Effector CD4-positive, alpha-beta T cell (primary cell): ENCODE results near the gene PSTK.

Experiments used
- DNase-seq: peaks from one replicate; pipeline ENCODE4 v3.0.0-alpha.2; 2020
- total RNA-seq: gene quantifications from one replicate; lab custom pipeline; 2026; lab: John Stamatoyannopoulos, UW

Gene PSTK, protein sequence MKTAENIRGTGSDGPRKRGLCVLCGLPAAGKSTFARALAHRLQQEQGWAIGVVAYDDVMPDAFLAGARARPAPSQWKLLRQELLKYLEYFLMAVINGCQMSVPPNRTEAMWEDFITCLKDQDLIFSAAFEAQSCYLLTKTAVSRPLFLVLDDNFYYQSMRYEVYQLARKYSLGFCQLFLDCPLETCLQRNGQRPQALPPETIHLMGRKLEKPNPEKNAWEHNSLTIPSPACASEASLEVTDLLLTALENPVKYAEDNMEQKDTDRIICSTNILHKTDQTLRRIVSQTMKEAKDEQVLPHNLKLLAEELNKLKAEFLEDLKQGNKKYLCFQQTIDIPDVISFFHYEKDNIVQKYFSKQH
- 10.5 reads per million, percentile 32 among the genes with 10 or more reads in this experiment for total RNA-seq

GRCh38 chr10:122980209-122981065, at the start of gene PSTK:
PSTK (plus strand) TSS chr10:122980401; CDS start chr10:122980480, 79 bp downstream.
- peak; percentile 82 for DNase-seq

- DNase-seq = no peak
Observed at GRCh38 chr10:122931088-122931906, 48.9 kb upstream of the PSTK start.

GRCh38 chr10:122939133-122939855, 40.9 kb upstream of the PSTK start:
- no peak for DNase-seq

DNA sequence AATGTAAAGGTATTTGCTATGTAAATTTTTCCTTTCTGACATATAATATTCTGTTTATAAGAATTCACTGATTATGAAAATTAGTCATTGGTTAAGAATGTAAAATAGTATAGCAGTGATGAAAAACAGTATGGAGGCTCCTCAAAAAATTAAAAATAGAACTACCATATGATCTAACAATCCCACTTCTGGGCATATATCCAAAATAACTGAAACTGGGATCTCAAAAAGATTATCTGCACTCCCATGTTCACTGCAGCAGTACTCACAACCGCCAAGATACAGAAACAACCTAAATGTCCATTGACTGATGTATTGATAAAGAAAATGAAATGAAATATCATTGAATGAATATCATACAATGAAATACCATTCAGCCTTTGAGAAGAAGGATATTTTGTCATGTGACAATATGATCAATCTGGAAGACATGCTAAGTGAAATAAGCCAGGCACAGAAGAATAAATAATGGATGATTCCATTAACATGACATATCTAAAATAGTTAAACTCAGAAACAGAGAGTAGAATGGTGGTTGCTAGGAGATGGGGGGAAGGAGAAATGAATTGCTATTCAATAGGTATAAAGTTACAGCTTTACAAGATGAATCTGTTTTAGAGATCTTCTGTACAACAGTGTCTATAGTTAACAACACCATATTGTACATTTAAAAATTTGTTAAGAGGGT, 40.2 kb upstream of the PSTK start:
- DNase-seq = no peak

DNA sequence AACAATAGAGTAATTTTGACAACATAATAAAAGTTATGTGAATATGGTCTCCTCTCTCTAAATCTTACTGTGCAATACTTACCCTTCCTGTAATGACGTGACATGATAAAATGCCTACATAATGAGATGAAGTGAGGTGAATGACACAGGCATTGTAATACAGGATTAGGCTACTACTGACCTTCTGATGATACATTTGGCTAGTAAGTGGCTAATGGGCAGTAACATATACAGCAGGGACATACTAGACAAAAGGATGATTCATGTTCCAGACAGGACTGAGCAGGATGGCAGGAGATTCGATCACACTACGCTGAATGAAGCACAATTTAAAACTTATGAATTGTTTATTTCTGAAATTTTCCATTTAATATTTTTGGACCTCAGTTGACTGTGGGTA, 30.9 kb upstream of the PSTK start:
- no peak for DNase-seq

DNA sequence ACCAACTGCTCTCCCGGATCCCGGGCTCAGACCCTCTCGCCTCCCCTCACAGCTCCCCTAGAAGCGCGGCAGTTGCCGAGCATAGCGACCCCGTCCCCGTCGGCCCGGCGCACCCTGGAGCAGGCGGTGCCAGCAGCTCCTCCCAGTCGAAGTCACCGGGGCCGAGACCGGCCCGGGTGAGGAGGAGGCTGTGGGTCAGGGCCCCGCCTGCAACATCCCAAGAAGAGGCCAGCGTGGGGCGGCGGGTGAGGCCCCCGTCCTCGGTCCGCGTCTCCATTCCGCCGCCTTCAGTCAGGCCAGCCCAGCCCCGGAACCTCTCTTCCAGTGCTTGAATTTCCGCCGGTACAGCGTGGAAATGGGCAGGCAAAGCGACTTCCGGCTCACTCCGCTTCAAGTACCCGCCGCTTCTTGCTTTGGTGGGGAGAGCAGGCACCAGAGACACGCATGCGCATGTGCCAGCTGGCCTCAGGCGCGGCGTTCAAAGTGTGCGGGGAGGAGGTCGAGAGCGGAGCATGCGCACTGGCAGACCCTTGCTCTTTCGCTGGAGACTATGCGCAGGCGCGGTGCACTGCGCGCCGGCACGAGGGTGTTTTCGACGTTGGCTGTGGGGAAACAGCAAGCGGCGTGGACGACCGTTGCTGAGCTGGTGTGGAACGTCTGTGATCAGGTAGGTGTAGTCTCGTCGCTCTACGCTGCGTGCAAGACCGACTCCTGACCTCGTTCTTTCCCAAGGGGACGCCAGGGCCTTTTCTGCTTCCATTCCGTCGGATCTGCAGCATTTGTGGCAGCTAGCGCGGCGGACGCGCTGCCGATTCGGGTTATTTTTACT, 26.1 kb upstream of the PSTK start, which contains the start of gene C10orf88:
TSS of gene C10orf88 (minus strand) at position 326 of the 829 bp plus-strand sequence. CDS start at position 277, 49 bp downstream.
- DNase-seq = peak; percentile 93

GRCh38 chr10:122954731-122955050, 25.5 kb upstream of the PSTK start:
- DNase-seq = peak; percentile 3

- no peak for DNase-seq
Observed at GRCh38 chr10:122955892-122956291, 24.3 kb upstream of the PSTK start.

DNA sequence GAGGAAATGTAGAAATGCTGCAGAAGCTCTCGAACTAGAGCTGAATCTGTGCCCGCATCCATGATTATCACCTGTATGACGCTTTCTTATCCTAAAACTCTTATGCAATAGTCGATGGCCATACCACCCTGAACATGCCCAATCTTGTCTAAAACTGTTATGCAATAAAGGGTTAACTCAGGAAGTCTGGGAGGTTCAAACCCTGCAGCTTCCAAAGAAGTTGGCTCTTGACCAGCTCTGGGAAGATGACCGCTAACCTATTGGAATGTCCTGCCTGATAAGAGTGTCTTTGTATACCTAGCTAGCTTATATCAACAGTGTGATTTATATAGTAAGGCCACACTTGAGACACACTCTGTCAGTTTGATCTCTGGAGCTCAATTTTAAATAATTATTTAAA, 22.7 kb upstream of the PSTK start:
- no peak for DNase-seq

GRCh38 chr10:122962405-122962804, 17.8 kb upstream of the PSTK start:
- DNase-seq = no peak

GRCh38 chr10:122966879-122967278, 13.3 kb upstream of the PSTK start:
- DNase-seq = no peak

DNA sequence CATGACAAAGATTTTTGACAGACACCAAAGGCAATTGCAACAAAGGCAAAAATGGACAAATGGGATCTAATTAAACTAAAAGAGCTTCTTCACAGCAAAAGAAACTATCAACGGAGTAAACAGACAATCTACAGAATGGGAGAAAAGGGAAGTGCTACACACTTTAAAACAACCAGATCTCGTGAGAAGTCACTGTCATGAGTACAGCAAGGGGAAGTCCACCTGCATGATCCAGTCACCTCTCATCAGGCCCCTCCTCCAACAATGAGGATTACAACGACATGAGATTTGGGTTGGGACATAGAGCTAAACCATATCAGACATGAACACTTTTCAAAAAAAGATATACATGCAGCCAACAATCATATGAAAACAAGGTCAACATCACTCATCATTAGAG, 11.5 kb upstream of the PSTK start:
- no peak for DNase-seq

GRCh38 chr10:122974023-122974422, 6.2 kb upstream of the PSTK start:
- DNase-seq = no peak

DNA sequence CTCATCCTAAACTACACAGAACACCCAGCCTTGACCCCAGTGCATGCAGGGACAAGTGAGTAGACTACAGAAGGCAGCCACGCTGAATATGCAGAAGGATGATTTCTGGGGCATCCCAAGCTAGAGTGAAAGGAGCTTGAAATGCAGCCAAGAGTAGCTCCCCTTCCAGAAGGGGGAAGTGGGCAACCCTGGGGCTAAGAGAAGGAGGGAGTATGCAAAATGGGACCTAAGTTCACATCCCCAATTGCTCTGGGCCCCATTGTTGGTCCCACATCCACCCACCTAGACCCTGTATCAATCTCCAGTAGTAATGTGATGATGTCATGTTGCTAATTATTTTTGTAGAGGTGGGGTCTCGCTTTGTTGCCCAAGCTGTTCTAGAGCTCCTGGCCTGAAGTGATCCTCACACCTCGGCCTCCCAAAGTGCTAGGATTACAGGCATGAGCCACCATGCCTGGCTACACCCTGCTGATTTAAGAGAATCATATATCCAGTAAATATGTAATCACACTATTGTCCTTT, 5.6 kb upstream of the PSTK start:
- no peak for DNase-seq

DNA sequence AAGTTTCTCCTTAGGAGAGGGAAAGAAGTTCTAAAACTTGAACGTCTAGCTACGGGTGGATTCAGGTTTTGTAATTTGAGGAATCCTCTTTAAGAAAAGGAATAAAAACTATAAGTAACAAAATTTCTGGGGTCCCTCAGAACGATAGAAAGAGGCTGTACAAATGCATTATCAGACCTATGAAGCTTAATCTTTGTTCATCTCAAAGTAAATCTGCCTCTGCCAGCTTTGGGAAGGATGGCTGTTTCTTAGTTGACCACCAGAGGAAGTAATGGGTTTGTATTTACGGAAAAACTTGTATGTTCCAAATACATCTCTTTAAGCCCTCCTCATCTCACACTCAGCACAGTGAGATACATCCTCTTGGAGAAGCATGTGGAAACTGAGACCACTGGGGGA, 864 bp downstream of the PSTK start:
- DNase-seq = no peak

GRCh38 chr10:122983898-122984297, 3.7 kb downstream of the PSTK start:
- DNase-seq = no peak

DNA sequence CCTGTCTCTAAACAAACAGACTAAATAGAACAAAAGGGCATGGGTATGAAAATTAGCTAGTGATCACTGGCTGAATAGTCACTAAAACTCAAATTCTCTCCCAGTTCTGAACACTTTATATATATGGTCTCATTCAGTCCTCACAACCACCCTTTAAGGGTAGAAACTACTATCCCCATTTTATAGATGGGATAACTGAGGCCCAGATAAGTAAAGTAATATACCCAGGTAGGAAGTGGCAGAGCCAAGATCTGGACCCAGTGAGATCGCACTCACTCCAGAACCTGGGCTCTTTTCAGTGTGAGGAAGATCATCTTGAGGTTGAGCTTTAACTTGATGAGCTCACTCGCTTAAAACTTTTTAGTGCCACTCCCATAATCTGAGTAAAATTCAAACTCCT, 4.5 kb downstream of the PSTK start:
- no peak for DNase-seq

- DNase-seq = no peak
Observed at GRCh38 chr10:122986335-122986734, 6.1 kb downstream of the PSTK start.

GRCh38 chr10:122988501-122988900, 8.3 kb downstream of the PSTK start:
- no peak for DNase-seq

DNA sequence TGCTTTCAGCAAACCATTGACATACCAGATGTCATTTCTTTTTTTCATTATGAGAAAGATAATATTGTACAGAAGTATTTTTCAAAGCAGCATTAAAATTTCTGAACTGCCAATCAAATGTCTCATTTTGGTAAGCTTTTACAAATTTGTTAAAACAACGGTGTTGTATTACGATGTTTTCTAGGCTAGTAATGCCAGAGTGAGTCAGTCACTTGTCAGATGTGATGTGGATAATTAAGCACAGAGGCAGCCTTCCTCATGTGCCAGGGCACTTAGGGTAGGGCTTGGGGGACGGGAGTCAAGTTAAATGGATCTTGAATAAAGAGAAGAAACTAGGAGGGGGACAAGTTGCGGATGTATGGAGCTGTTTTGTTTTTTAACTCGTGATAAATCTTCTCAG, 10.1 kb downstream of the PSTK start:
- DNase-seq = no peak
